ENCODE data around the gene TUSC2.

TUSC2 gene

DNA sequence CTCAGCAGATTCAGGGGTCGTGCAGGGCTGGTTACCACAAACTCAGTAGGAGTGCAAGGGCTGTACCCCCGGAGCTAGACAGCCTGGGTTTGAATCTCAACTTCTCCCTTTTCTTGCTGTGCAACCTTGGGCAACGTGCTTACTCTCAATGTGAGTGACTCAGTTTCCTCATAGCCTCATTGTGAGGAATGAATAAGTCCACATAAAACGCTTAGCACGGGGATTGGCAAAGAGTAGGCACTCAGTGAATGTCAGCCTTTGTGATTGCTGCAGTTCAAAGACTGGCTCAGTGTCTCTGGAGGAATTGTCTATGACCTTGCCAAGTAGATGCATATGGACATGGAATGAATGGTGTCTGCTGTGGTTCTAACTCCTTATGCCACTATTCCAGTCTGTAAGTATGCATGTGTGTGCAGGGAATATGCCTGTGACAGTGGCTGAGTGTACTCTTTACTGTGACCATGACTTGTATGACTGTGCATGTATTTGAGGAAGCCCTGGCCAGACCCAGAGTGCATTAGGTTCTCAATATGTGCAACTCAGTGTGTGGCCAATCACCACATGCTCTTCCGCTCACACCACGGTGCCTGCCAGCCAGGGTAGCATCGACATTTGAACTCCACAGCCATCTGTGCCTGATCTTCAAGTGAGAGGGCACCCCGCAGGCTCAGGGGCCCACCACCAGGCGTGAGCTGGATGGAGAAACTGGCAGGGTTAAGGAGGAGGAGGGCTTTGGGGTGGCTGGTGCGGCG lies 27.9 kb downstream of the TUSC2 start:
- peak overlapping the region; percentile 66 for H3K9ac ChIP-seq (ENCODE audit: low read length)
- H3K9me3 ChIP-seq (ENCODE audit: insufficient read depth, low read length): no peaks in the 10 kb centered on the region
- H3K9me2 ChIP-seq (replicated peaks; ENCODE audit: insufficient read depth, low read length): no peaks in the 10 kb centered on the region
- no peaks in the 10 kb centered on the region for H3F3A ChIP-seq (ENCODE audit: insufficient read depth)
- no peaks in the 10 kb centered on the region for H3K79me2 ChIP-seq (ENCODE audit: insufficient read depth, low read length)
- no peaks in the 10 kb centered on the region for H3K27me3 ChIP-seq (ENCODE audit: low read length)
- TF ChIP-seq CTCF (IDR thresholded peaks at IDR 0.05; ENCODE audit: insufficient read depth, low read length, poor library complexity, severe bottlenecking) (no peak), EZH2phosphoT487 (conservative IDR thresholded peaks at IDR 0.05; ENCODE audit: low read length) (no peak)
- peak overlapping the region; percentile 78 for H2AFZ ChIP-seq (ENCODE audit: low read depth, low read length, severe bottlenecking)
- H3K4me2 ChIP-seq (ENCODE audit: low read depth, low read length, poor library complexity, severe bottlenecking): peak overlapping the region; percentile 76
- peak overlapping the region; percentile 57 for H3K4me3 ChIP-seq (ENCODE audit: insufficient read depth, low read length, poor library complexity, severe bottlenecking)
- H3K27ac ChIP-seq (ENCODE audit: low read depth, low read length): peak overlapping the region; percentile 33
- no peaks in the 10 kb centered on the region for H4K20me1 ChIP-seq (ENCODE audit: low read depth, low read length)
- no peaks in the 10 kb centered on the region for H3K36me3 ChIP-seq (ENCODE audit: low read length)

- Histone ChIP-seq H4K20me1 (ENCODE audit: low read depth, low read length) (no peaks in the 10 kb centered on the region), H3K4me2 (ENCODE audit: low read depth, low read length, poor library complexity, severe bottlenecking) (peak overlapping the region; percentile 76), H3K9me3 (ENCODE audit: insufficient read depth, low read length) (no peaks in the 10 kb centered on the region), H3K9ac (ENCODE audit: low read length) (peak overlapping the region; percentile 66), H3K4me3 (ENCODE audit: insufficient read depth, low read length, poor library complexity, severe bottlenecking) (peak overlapping the region; percentile 57), H3K36me3 (ENCODE audit: low read length) (no peaks in the 10 kb centered on the region), H3K9me2 (replicated peaks; ENCODE audit: insufficient read depth, low read length) (no peaks in the 10 kb centered on the region), H2AFZ (ENCODE audit: low read depth, low read length, severe bottlenecking) (peak overlapping the region; percentile 78), H3F3A (ENCODE audit: insufficient read depth) (no peaks in the 10 kb centered on the region), H3K79me2 (ENCODE audit: insufficient read depth, low read length) (no peaks in the 10 kb centered on the region), H3K27me3 (ENCODE audit: low read length) (no peaks in the 10 kb centered on the region), H3K27ac (ENCODE audit: low read depth, low read length) (peak overlapping the region; percentile 33)
- TF ChIP-seq EZH2phosphoT487 (conservative IDR thresholded peaks at IDR 0.05; ENCODE audit: low read length) (no peak), CTCF (IDR thresholded peaks at IDR 0.05; ENCODE audit: insufficient read depth, low read length, poor library complexity, severe bottlenecking) (no peak)
These were observed 28.4 kb downstream of the TUSC2 start for GRCh38 chr3:50299638-50299928.

DNA sequence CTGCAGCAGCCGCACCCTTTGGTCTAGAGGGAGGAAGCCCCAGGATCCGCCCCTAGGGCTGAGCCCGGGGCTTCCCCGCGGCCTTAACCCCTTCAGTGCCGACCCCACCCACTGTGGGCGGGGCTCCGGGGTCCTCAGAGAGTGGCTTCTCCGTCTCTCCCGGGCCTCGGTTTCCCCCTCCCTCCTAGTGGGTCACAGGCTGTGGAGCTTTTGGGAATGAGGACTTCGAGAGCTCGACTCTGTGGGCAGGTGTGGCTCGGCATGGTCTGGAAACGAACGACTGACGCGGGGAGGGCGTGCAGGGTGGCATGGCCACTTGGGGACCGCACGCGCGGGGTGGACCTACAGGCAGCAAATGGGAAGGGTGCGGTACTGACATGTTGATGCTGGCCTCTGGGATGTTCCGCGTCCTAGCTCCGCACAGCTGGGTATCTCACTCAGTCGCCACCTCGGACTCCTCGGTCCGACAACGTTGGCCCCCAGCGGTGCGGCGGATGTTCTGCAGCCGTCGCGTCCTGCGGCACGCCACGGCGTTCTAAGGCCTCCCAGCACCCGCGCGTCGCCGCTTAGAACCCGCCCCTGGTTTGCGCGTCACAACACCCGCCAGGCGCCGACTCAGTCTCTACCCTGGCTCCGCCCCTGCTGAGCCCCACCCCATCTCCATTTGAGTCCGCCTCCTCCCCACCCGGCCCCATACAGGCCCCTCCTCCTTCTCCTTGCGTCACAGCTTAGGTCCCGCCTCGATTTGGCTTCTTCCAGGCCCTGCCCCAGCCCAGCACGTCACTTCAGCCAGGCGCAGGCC lies 29.0 kb downstream of the TUSC2 start, which contains the start of the genes HYAL3 and NAA80:
HYAL3 (minus strand) TSS at position 570 of the 802 bp plus-strand sequence. CDS start 3,803 bp downstream, outside the sequence.
NAA80 (minus strand) TSS at position 570 of the 802 bp plus-strand sequence. CDS start 1,942 bp downstream, outside the sequence.
- H3K9me2 ChIP-seq (replicated peaks; ENCODE audit: insufficient read depth, low read length): no peaks in the 10 kb centered on the region
- TF ChIP-seq CTCF (IDR thresholded peaks at IDR 0.05; ENCODE audit: insufficient read depth, low read length, poor library complexity, severe bottlenecking): peak; percentile 18
- TF ChIP-seq EZH2phosphoT487 (conservative IDR thresholded peaks at IDR 0.05; ENCODE audit: low read length): no peak
- H2AFZ ChIP-seq (ENCODE audit: low read depth, low read length, severe bottlenecking): peak within 1 kb of the TSS; percentile 89
- no peaks in the 10 kb centered on the region for H4K20me1 ChIP-seq (ENCODE audit: low read depth, low read length)
- H3K27me3 ChIP-seq (ENCODE audit: low read length): no peaks in the 10 kb centered on the region
- H3F3A ChIP-seq (ENCODE audit: insufficient read depth): no peaks in the 10 kb centered on the region
- H3K27ac ChIP-seq (ENCODE audit: low read depth, low read length): peak within 1 kb of the TSS; percentile 45
- H3K4me3 ChIP-seq (ENCODE audit: insufficient read depth, low read length, poor library complexity, severe bottlenecking): peak within 1 kb of the TSS; percentile 81
- H3K79me2 ChIP-seq (ENCODE audit: insufficient read depth, low read length): no peaks in the 10 kb centered on the region
- no peaks in the 10 kb centered on the region for H3K9me3 ChIP-seq (ENCODE audit: insufficient read depth, low read length)
- H3K36me3 ChIP-seq (ENCODE audit: low read length): no peaks in the 10 kb centered on the region
- H3K4me2 ChIP-seq (ENCODE audit: low read depth, low read length, poor library complexity, severe bottlenecking): peak within 1 kb of the TSS; percentile 79
- peak within 1 kb of the TSS; percentile 74 for H3K9ac ChIP-seq (ENCODE audit: low read length)

Data from SU-DHL-6 (cell line).